Hepatocyte (in vitro differentiated cells): ENCODE results near the gene H2BW1.
"Not testable (repeated sequence)": the region's sequence is repeated elsewhere in the genome, so short reads cannot be mapped to it uniquely, and the experiment has no call there.

ENCODE experiments used
- EZH2 ChIP-seq: fragments of 200-600 bp; sonication (generic); IDR thresholded peaks from 2 replicates; pipeline ENCODE4 v1.6.1; 2016; ENCODE audit warnings: antibody characterized with exemption, mild to moderate bottlenecking, borderline replicate concordance
- EZH2phosphoT487 ChIP-seq: fragments of 200-600 bp; sonication (generic); IDR thresholded peaks from one replicate; pipeline ENCODE4 v1.6.1; 2018; ENCODE audit warnings: antibody characterized with exemption, mild to moderate bottlenecking, low read depth, moderate library complexity; ENCODE audit not compliant: unreplicated experiment, severe bottlenecking
- TF ChIP-seq, protein P1 (sequence below): fragments of 200-600 bp; sonication (generic); IDR thresholded peaks from 2 replicates; pipeline ENCODE4 v1.5.1; 2016; ENCODE audit warnings: antibody characterized with exemption, mild to moderate bottlenecking; ENCODE audit not compliant: poor library complexity

DNA sequence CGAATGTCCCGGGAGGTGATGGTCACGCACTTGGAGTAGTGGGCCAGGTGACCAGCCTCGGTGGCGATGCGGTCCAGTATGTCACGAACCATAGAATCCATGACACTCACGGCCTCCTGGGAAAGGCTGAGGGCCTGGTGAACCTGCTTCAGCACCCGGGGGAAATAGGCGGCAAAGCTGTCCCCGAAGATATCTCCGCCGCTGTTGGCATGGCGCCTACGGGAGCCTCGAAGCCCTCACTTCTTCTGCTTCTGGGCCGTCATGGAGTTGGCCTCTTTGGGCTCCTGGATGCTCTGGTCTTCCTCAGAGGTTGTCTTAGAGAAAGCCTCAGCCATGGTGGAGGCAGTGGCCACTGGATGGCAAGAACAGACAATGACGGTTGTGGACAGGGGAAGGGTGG is 49.1 kb upstream of the H2BW1 start:
- TF ChIP-seq, protein P1, sequence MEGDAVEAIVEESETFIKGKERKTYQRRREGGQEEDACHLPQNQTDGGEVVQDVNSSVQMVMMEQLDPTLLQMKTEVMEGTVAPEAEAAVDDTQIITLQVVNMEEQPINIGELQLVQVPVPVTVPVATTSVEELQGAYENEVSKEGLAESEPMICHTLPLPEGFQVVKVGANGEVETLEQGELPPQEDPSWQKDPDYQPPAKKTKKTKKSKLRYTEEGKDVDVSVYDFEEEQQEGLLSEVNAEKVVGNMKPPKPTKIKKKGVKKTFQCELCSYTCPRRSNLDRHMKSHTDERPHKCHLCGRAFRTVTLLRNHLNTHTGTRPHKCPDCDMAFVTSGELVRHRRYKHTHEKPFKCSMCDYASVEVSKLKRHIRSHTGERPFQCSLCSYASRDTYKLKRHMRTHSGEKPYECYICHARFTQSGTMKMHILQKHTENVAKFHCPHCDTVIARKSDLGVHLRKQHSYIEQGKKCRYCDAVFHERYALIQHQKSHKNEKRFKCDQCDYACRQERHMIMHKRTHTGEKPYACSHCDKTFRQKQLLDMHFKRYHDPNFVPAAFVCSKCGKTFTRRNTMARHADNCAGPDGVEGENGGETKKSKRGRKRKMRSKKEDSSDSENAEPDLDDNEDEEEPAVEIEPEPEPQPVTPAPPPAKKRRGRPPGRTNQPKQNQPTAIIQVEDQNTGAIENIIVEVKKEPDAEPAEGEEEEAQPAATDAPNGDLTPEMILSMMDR = not testable (repeated sequence)
- TF ChIP-seq EZH2, EZH2phosphoT487: not testable (repeated sequence)
